GM21360 (cell line): ENCODE measurements around the gene ANKRD24.
"Not testable (repeated sequence)": the region's sequence is repeated elsewhere in the genome, so short reads cannot be mapped to it uniquely, and the experiment has no call there.

Experiments used
- ATAC-seq: cut with Tn5 transposase; IDR thresholded peaks from one replicate; pipeline ENCODE4 v1.9.1; 2021; ENCODE audit warnings: mild to moderate bottlenecking, moderate library complexity; ENCODE audit not compliant: unreplicated experiment

Gene ANKRD24

GRCh38 chr19:4197625-4198466 is 15.4 kb downstream of the ANKRD24 start:
- ATAC-seq = no peak

GRCh38 chr19:4198467-4199126 is 16.1 kb downstream of the ANKRD24 start:
- no peak for ATAC-seq

- ATAC-seq = no peak
Measured at GRCh38 chr19:4199699-4200293, 17.3 kb downstream of the ANKRD24 start.

- ATAC-seq = no peak
Measured at GRCh38 chr19:4200940-4201542, 18.6 kb downstream of the ANKRD24 start.

- ATAC-seq = no peak
Measured at GRCh38 chr19:4201798-4202197, 19.3 kb downstream of the ANKRD24 start.

GRCh38 chr19:4206818-4207484 is 24.5 kb downstream of the ANKRD24 start:
- ATAC-seq = no peak

GRCh38 chr19:4208385-4209094 is 26.1 kb downstream of the ANKRD24 start:
- no peak for ATAC-seq

GRCh38 chr19:4210166-4210731 is 27.8 kb downstream of the ANKRD24 start:
- no peak for ATAC-seq

GRCh38 chr19:4213116-4213515 is 30.6 kb downstream of the ANKRD24 start:
- no peak for ATAC-seq

GRCh38 chr19:4215807-4216206 is 33.3 kb downstream of the ANKRD24 start:
- no peak for ATAC-seq

- no peak for ATAC-seq
Measured at GRCh38 chr19:4216846-4217245, 34.4 kb downstream of the ANKRD24 start.

- no peak for ATAC-seq
Measured at GRCh38 chr19:4217429-4218264, 35.2 kb downstream of the ANKRD24 start.

GRCh38 chr19:4218523-4218922 is 36.0 kb downstream of the ANKRD24 start:
- not testable (repeated sequence) for ATAC-seq

- no peak for ATAC-seq
Measured at GRCh38 chr19:4220188-4220587, 37.7 kb downstream of the ANKRD24 start.

- no peak for ATAC-seq
Measured at GRCh38 chr19:4224470-4224869, 42.0 kb downstream of the ANKRD24 start.

GRCh38 chr19:4225885-4226284 is 43.4 kb downstream of the ANKRD24 start:
- ATAC-seq = no peak

- no peak for ATAC-seq
Measured at GRCh38 chr19:4227771-4228170, 45.3 kb downstream of the ANKRD24 start.

GRCh38 chr19:4228765-4229178 is 46.3 kb downstream of the ANKRD24 start:
- no peak for ATAC-seq
